ENCODE measurements around the gene LDB2.

LDB2 gene

DNA sequence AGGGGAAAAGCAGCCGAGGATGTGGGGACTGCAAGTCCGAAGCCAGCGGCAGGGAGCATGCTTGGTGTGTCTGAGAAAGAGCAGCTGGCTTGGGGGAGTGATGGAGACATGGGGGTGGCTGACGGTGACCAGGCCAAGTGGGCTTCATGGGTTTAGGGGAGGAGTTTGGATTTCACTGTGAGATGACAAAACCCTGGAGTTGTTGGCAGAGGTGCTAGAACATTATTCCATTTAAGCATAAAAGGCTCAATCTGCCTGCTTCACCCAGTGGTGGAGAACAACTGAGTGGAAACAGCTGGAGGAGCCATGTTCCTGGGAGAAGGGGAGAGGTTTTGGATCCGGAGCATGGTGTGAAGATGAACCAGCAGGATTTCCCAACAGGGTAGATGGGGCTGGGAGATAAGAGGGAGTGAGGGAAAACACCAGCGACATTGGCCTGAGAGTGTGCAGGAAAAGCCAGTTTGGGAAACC is 354.2 kb downstream of the LDB2 start:
- Histone ChIP-seq H3K36me3 (no peaks in the 10 kb centered on the region), H3K27me3 (ENCODE audit: insufficient read depth, low read depth, severe bottlenecking) (peaks cover 42% of the 10 kb centered on the region), H3K9me3 (ENCODE audit: severe bottlenecking) (peaks cover 3% of the 10 kb centered on the region), H3K27ac (no peak overlapping the region), H3K4me3 (ENCODE audit: low read depth, low read length) (no peak overlapping the region)
- no peak for DNase-seq
- TF ChIP-seq, protein P1, sequence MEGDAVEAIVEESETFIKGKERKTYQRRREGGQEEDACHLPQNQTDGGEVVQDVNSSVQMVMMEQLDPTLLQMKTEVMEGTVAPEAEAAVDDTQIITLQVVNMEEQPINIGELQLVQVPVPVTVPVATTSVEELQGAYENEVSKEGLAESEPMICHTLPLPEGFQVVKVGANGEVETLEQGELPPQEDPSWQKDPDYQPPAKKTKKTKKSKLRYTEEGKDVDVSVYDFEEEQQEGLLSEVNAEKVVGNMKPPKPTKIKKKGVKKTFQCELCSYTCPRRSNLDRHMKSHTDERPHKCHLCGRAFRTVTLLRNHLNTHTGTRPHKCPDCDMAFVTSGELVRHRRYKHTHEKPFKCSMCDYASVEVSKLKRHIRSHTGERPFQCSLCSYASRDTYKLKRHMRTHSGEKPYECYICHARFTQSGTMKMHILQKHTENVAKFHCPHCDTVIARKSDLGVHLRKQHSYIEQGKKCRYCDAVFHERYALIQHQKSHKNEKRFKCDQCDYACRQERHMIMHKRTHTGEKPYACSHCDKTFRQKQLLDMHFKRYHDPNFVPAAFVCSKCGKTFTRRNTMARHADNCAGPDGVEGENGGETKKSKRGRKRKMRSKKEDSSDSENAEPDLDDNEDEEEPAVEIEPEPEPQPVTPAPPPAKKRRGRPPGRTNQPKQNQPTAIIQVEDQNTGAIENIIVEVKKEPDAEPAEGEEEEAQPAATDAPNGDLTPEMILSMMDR (IDR thresholded peaks at IDR 0.05; ENCODE audit: low read depth, low read length) = no peak

DNA sequence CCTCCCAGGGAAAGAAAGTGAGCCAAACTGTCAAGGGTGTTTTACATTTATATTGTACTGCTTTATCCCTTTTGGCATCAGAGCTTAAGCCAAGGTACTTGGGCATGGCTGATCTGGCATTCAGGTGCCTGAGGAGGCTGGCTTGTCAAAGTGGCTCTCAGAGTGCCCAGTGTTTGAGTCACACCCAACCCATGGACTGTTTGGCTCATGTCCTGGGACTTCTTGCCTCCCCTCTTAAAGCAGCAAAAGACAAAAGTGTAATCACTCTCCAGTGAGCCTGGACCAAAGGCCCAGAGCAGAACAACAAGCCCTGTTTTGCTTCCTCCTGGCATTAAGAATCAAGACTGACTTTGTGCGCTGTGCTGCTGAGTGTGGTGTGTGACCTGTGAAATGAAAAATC is 360.5 kb downstream of the LDB2 start:
- TF ChIP-seq, protein P1 (IDR thresholded peaks at IDR 0.05; ENCODE audit: low read depth, low read length) = no peak
- Histone ChIP-seq H3K27me3 (ENCODE audit: insufficient read depth, low read depth, severe bottlenecking) (peaks cover 41% of the 10 kb centered on the region), H3K27ac (no peak overlapping the region), H3K36me3 (no peaks in the 10 kb centered on the region), H3K4me3 (ENCODE audit: low read depth, low read length) (no peak overlapping the region), H3K9me3 (ENCODE audit: severe bottlenecking) (peaks cover under 1% of the 10 kb centered on the region)
- DNase-seq = no peak

DNA sequence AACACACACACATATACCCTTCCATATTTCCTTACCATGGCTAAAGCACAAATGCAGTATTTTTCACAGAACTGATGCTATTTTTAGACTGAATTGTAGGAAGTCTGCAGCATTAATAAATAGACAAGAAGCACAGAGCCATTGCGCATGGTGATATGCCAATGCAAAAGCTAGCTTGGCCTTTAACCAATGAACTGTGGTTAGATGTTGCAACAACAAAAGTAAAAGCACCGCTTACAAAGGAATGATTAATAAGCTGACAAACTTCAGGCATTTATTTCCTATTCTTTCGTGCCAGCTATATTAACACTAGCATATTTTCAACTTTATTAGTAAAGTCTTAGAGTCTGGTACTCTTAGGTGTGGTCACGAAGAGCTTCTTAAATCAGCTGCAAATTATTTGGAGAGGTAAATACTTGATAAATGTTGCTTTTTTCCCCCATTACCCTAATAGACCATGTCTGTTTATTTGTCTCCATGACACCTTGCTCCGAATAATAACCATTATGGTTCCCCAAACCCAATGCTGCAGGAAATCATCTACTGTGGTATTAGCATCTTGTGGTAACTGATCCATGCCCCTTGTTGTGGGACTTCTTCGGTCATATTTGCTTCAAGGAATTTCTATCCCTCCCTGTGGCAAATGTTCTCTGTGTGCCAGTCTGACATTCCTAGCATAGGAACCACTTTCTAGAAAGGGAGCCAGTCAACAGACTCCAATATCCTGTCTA is 366.0 kb downstream of the LDB2 start:
- TF ChIP-seq, protein P1 (IDR thresholded peaks at IDR 0.05; ENCODE audit: low read depth, low read length) = no peak
- Histone ChIP-seq H3K4me3 (ENCODE audit: low read depth, low read length) (no peak overlapping the region), H3K36me3 (no peaks in the 10 kb centered on the region), H3K27me3 (ENCODE audit: insufficient read depth, low read depth, severe bottlenecking) (peaks cover 61% of the 10 kb centered on the region), H3K9me3 (ENCODE audit: severe bottlenecking) (no peaks in the 10 kb centered on the region), H3K27ac (no peak overlapping the region)
- no peak for DNase-seq

DNA sequence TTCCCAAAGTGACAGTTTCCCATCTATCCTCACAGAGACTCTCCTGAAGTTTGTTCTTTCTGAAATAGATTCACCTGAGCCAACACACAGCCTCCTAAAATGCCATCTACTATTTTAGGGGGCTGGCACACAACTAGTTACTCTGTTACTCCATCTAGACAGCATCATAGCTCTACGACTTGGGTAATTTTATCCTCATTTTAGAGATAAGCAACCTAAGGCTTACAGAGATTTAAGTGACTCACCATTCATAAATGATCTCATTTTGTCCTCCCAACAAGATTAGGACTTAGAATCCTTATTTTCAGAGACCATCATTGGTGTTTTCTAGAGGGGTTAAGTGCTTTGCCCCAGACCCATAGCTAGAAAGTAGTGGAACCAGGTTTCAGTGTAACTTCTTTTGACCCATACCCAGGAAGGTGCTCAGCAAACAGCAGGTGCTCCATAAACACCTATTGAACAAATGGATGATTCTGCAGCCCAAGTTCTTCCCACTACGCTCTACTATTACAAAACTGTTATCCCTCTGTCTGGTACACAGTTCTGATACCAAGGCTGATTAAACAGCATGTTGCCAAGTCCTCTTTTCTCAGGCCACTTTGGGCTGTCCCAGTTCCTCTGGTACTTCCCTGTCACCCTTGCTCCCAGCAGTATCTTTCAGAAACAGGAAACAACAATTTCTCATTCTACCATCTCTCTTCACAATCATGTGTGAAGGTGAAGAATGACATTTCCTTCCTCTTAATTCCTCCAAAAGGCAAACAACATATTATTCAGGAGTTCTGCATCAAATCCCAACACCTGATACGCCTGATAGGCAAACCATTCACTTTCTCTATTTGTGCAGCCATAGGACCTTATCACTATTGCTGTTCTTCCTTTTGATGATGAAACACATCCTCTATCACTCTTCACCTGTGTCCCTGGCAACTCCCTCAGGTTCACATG is 367.5 kb downstream of the LDB2 start:
- no peak overlapping the region for H3K27ac ChIP-seq
- DNase-seq = no peak
- no peak overlapping the region for H3K4me3 ChIP-seq (ENCODE audit: low read depth, low read length)
- peaks cover 65% of the 10 kb centered on the region for H3K27me3 ChIP-seq (ENCODE audit: insufficient read depth, low read depth, severe bottlenecking)
- TF ChIP-seq, protein P1 (IDR thresholded peaks at IDR 0.05; ENCODE audit: low read depth, low read length) = no peak
- H3K9me3 ChIP-seq (ENCODE audit: severe bottlenecking) = no peaks in the 10 kb centered on the region
- H3K36me3 ChIP-seq = no peaks in the 10 kb centered on the region

DNA sequence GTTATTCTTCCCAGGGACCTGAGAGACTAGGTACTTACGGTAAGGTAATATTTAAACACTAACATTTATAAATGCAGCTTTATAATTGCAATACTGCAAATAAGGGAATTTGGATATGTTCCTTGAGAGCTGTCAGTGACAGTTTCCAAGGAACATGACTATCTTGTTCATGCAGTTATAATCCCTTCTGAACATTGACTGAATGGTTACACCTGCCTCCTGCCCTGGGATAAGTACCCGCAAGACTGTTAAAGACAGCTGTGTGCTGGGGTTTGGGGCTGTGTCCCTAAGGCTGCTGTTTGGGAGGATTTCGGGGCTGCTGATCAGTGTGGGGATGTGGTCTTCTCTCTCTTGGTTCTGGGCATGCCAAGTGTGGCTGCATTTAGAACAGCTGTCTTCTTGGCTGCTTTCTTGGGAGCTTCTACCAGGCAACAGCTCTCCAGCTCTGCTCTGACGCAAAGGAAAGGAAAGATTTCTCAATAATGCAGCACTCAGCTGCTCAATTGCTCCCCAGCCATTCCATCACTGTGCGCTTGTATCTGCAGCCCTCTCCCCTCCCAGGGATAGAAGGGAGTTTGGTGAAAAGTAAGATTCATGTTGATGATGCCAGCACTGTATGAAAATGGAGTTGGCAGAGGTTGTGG is 373.4 kb downstream of the LDB2 start:
- TF ChIP-seq, protein P1 (IDR thresholded peaks at IDR 0.05; ENCODE audit: low read depth, low read length) = no peak
- H3K36me3 ChIP-seq = no peaks in the 10 kb centered on the region
- H3K27ac ChIP-seq = no peak overlapping the region
- DNase-seq = no peak
- no peaks in the 10 kb centered on the region for H3K9me3 ChIP-seq (ENCODE audit: severe bottlenecking)
- peaks cover 50% of the 10 kb centered on the region for H3K27me3 ChIP-seq (ENCODE audit: insufficient read depth, low read depth, severe bottlenecking)
- no peak overlapping the region for H3K4me3 ChIP-seq (ENCODE audit: low read depth, low read length)
